ENCODE data around the gene NTHL1. TPM values are rescaled to one million over a fixed set of nuclear protein-coding genes. Genes with fewer than 3 reads are reported as not detected.
A peak's percentile ranks its signal among the peaks of the same experiment; 100 is the strongest.

NTHL1 gene
- total and polyA plus RNA-seq, 9 of the 15 experiments (the other 6 are each of a cell fraction or from before 2014, with no cell fraction given) = 1.1 to 58.8 (median 17.6) TPM

DNA sequence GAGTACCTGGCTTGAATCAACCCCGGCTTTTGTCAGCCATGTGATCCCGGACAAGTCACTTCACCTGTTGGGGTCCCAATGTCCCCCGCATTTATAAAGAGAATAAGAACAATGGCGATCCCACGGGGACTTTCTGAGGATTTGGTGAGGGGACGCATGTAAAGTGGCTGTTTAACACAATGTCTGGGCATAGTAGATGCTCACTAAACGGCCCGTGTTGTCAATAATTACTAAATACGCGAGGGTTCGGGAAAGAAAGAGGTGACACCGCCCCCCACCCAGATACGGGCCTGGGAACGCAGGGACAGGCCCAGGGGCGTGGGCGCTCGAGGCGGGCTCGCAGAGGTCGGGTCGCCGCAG lies 56.1 kb downstream of the NTHL1 start:
- Histone ChIP-seq H4K20me1 (replicated peaks; ENCODE audit: control insufficient read depth, insufficient read depth, low read length) (no peaks in the 10 kb centered on the region; the same call in 1 of the 2 replicates), H3K9me1 (ENCODE audit: control insufficient read depth, insufficient read depth, low read length) (no peaks in the 10 kb centered on the region), H3K79me2 (ENCODE audit: control insufficient read depth, insufficient read depth, low read length) (peaks cover 31% of the 10 kb centered on the region), H3K4me3 (no peak overlapping the region), H2AFZ (ENCODE audit: low read depth, low read length) (peak overlapping the region; percentile 95), H3K9me3 (replicated peaks; ENCODE audit: control insufficient read depth, insufficient read depth, low read depth, low read length) (no peaks in the 10 kb centered on the region), H3K27ac (ENCODE audit: extremely low read depth, low read depth, low read length) (peak overlapping the region; percentile 78), H3K27me3 (ENCODE audit: control insufficient read depth in 2 of 2, insufficient read depth in 2 of 2, low read length in 2 of 2) (no peaks in the 10 kb centered on the region), H3K4me1 (replicated peaks in 1 of 2; ENCODE audit: control insufficient read depth in 2 of 2, insufficient read depth in 2 of 2, low read length in 2 of 2) (peaks cover 29 to 59% of the 10 kb centered on the region in 2 experiments), H3K4me2 (ENCODE audit: insufficient read depth, low read length) (peak overlapping the region; percentile 69), H3K36me3 (ENCODE audit: control insufficient read depth, insufficient read depth, low read length) (peaks cover 22% of the 10 kb centered on the region; the same call in 1 of the 3 replicates), H3K9ac (ENCODE audit: insufficient read depth in 1 of 2, low read depth in 2 of 2, low read length in 2 of 2) (peak overlapping the region; percentile 41 to 89)
- ChIA-PET CTCF (ENCODE audit: low intra/inter-chr PET ratio) (no interaction called here), POLR2A (interaction anchor here (0.5 to 5.5 kb wide), 3 partner anchors 14 to 26 kb away, joined by 3 to 50 read pairs (median 4); partner anchors contain the start of genes RNF151 and RPS2)
- ATAC-seq (peak; percentile 1; the same call in 1 of the 3 replicates), FAIRE-seq (no peak), DNase-seq (ENCODE audit: extremely low read depth in 1 of 4, low spot score in 3 of 4) (no peak)
- BruUV-seq (replicated peaks) = TSS peak; percentile 90
- 50% methylated on average over 16 of the region's 22 CpGs for WGBS (ENCODE audit: insufficient coverage, low coverage, missing lambda C conversion rate)
- intact Hi-C loops (cut with micrococcal nuclease) = no loop called here
- in situ Hi-C loops (cut with MboI) = no loop called here
- TF ChIP-seq ZNF253 (CRISPR knock-in tag; conservative IDR thresholded peaks at IDR 0.05) (no peak), RCOR1 (IDR thresholded peaks at IDR 0.05; ENCODE audit: borderline replicate concordance in 1 of 2, low read depth in 2 of 2, low read length in 2 of 2) (0 out of 4 replicates have a peak, but pooled peaks of 1 of the 2 experiments have one; percentile 3), FOXM1 (IDR thresholded peaks at IDR 0.05; ENCODE audit: low read depth) (no peak), FOXM1 (CRISPR knock-in tag; IDR thresholded peaks at IDR 0.05; ENCODE audit: low read depth) (0 out of 2 replicates have a peak, but pooled peaks have one; percentile 13), MXI1 (IDR thresholded peaks at IDR 0.05; ENCODE audit: low read depth, low read length) (no peak), NR2C2 (CRISPR knock-in tag; IDR thresholded peaks at IDR 0.05) (0 out of 2 replicates have a peak, but pooled peaks have one; percentile 62), NR2C2 (tag; IDR thresholded peaks at IDR 0.05) (no peak), ZNF277 (CRISPR knock-in tag; IDR thresholded peaks at IDR 0.05; ENCODE audit: borderline replicate concordance) (0 out of 2 replicates have a peak, but pooled peaks have one; percentile 23), CBFA2T3 (IDR thresholded peaks at IDR 0.05) (no peak), MLLT1 (IDR thresholded peaks at IDR 0.05) (no peak), ELF1 (tag; IDR thresholded peaks at IDR 0.05) (no peak), JUND (IDR thresholded peaks at IDR 0.05; ENCODE audit: borderline replicate concordance, low read depth, low read length) (no peak), JUND (tag; IDR thresholded peaks at IDR 0.05; ENCODE audit: borderline replicate concordance, low read depth, low read length) (no peak), HNRNPUL1 (IDR thresholded peaks at IDR 0.05; ENCODE audit: low read length) (no peak), ID3 (CRISPR knock-in tag; IDR thresholded peaks at IDR 0.05) (no peak), ID3 (tag; IDR thresholded peaks at IDR 0.05) (peak; percentile 86), RBM25 (IDR thresholded peaks at IDR 0.05; ENCODE audit: low read depth, low read length, severe bottlenecking) (peak; percentile 78), PTTG1 (tag; IDR thresholded peaks at IDR 0.05; ENCODE audit: low read depth) (no peak), BCOR (IDR thresholded peaks at IDR 0.05) (peak; percentile 74), ZNF12 (CRISPR knock-in tag; IDR thresholded peaks at IDR 0.05) (0 out of 2 replicates have a peak, but pooled peaks have one; percentile 26)
- TF ChIP-seq, protein P1, sequence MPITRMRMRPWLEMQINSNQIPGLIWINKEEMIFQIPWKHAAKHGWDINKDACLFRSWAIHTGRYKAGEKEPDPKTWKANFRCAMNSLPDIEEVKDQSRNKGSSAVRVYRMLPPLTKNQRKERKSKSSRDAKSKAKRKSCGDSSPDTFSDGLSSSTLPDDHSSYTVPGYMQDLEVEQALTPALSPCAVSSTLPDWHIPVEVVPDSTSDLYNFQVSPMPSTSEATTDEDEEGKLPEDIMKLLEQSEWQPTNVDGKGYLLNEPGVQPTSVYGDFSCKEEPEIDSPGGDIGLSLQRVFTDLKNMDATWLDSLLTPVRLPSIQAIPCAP (CRISPR knock-in tag; IDR thresholded peaks at IDR 0.05; ENCODE audit: borderline replicate concordance) = no peak

Measured in K562 (cell line).